Measurements from ENCODE around the gene CHAC1.

The CHAC1 gene

DNA sequence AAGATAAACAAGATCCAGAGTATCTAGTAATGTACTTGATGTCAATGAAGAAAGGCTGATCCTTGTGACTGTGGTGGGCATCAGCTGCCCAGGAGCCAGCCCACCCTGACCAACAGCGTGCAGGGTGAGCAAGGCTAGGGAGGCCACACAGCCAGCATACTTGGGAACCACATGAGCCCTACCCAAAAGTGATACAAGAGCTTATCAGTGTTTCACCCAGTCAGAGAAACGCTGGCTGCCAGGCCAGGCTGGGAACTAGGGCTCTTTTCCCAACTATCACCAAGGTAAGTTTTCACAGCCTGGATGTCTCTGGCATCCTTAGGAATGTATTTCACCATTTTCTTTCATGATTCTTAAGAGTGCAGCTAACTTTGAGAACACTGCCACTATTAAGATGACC, 24.9 kb downstream of the CHAC1 start:
- DNase-seq (ENCODE audit: low read depth) = no peak
- no peak for TF ChIP-seq CTCF (IDR thresholded peaks at IDR 0.05; ENCODE audit: control insufficient read depth, extremely low read depth, insufficient read depth)
- H3K4me3 ChIP-seq (ENCODE audit: low read depth, low read length) = no peak overlapping the region

DNA sequence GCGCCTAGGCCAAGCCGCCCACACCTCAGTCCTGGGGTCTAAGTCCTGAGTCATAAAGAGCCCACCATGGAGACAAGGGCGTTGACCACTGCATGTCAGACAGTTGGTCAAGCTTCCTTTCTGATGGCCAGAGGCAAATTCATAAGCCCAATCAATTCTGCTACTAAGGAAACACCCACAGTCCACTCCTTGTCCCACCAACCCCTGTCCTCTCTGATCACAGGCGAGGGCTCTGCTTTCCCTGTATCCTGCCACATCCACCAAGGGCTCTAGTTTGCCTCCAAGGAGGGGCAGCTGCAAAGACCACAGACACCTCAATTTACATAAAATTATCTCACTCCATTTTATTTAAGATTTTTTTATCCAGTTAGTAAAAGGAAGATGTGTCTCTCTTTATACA, 25.3 kb downstream of the CHAC1 start:
- no peak for DNase-seq (ENCODE audit: low read depth)
- no peak for TF ChIP-seq CTCF (IDR thresholded peaks at IDR 0.05; ENCODE audit: control insufficient read depth, extremely low read depth, insufficient read depth)
- no peak overlapping the region for H3K4me3 ChIP-seq (ENCODE audit: low read depth, low read length)

DNA sequence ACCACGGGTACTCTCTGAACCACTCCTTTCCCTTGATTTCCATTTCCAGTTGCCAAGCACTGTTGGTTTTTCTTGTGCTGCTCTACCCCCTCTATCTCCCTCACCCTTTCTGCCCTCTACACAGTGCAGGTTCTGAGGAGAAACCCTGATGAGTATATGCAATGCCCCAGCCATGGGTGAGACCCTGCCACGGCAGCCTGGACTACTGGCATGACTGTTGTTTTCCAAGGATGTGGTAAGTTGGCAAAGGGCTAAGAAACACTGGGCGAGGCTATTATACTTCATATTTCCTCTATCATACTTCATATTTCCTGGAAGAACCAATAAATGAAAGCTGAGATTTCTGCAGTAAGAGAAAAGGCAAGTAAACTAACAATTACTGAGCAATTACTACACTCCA, 27.9 kb downstream of the CHAC1 start:
- no peak for TF ChIP-seq CTCF (IDR thresholded peaks at IDR 0.05; ENCODE audit: control insufficient read depth, extremely low read depth, insufficient read depth)
- no peak overlapping the region for H3K4me3 ChIP-seq (ENCODE audit: low read depth, low read length)
- no peak for DNase-seq (ENCODE audit: low read depth)

DNA sequence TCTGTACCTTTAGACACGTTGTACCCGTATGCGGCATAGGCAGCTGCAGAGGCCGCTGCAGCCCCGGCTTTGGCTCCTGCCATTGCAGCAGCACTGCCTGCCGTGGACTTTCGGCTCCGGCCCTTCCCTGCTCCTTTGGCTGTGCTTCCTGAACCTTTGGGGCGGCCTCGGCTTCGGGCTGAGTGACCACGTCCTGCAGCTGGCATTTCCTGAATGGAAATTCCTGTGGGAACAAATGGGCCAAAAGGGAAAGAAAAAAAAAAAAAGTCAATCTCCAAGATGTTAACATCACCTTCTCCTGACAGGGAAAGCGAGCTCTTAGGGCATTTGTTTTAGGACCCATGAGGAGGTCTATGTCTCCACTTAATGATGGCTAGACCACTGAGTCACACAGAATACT, 29.6 kb downstream of the CHAC1 start:
- no peak for DNase-seq (ENCODE audit: low read depth)
- H3K4me3 ChIP-seq (ENCODE audit: low read depth, low read length) = no peak overlapping the region
- no peak for TF ChIP-seq CTCF (IDR thresholded peaks at IDR 0.05; ENCODE audit: control insufficient read depth, extremely low read depth, insufficient read depth)

DNA sequence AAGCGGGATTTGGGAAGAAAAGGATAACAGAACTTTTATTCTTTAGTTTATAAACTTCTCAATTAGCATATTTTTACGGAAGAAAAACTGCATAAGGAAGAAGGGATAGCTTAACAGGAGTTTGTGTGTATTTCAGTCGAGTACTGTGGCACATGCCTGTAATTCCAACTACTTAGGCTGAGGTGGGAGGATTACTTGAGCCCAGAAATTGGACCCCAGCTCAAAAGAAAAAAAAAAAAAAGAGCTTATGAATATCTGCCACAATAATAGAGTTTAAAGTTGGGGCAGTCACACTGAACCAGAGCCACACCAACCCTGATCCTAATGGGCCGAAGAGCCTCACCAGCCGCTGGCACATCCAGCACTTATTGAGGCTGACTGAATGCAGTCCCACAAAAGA, 31.1 kb downstream of the CHAC1 start:
- TF ChIP-seq CTCF (IDR thresholded peaks at IDR 0.05; ENCODE audit: control insufficient read depth, extremely low read depth, insufficient read depth) = no peak
- H3K4me3 ChIP-seq (ENCODE audit: low read depth, low read length) = no peak overlapping the region

DNA sequence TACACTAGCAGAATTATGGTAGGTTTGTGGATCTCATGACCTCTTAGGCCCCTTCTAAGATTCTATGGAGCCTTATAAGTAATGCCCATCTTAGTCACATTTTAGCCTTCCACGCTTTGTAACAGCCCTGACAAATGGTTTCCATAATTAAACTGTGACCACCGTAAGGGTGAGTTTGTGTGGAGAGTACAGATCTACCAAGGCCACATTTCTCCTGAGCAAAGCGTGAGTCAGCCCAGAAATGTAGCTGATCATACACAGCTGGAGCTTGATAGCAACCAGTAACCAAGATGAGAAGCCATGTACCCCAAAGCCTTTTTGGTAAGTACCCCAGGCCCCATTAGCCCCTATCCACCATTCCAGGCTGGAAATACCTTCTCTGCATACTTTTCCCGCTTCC, 31.7 kb downstream of the CHAC1 start:
- no peak for DNase-seq (ENCODE audit: low read depth)
- no peak overlapping the region for H3K4me3 ChIP-seq (ENCODE audit: low read depth, low read length)
- no peak for TF ChIP-seq CTCF (IDR thresholded peaks at IDR 0.05; ENCODE audit: control insufficient read depth, extremely low read depth, insufficient read depth)

More for the DNA sequence above, 31.1 kb downstream of the CHAC1 start:
- no peak for DNase-seq (ENCODE audit: low read depth)

GRCh38 chr15:40985541-40986330, 32.5 kb downstream of the CHAC1 start:
- TF ChIP-seq CTCF (IDR thresholded peaks at IDR 0.05; ENCODE audit: control insufficient read depth, extremely low read depth, insufficient read depth) = no peak
- H3K4me3 ChIP-seq (ENCODE audit: low read depth, low read length) = no peak overlapping the region
- DNase-seq (ENCODE audit: low read depth) = no peak
